ENCODE data around the gene NKD1. TPM values are rescaled to one million over a fixed set of nuclear protein-coding genes. Genes with fewer than 3 reads are reported as not detected.
A peak's percentile ranks its signal among the peaks of the same experiment; 100 is the strongest.

Gene NKD1
- total and polyA plus RNA-seq, 2 donors from 2014 or later = 1.1 to 9.9 TPM

DNA sequence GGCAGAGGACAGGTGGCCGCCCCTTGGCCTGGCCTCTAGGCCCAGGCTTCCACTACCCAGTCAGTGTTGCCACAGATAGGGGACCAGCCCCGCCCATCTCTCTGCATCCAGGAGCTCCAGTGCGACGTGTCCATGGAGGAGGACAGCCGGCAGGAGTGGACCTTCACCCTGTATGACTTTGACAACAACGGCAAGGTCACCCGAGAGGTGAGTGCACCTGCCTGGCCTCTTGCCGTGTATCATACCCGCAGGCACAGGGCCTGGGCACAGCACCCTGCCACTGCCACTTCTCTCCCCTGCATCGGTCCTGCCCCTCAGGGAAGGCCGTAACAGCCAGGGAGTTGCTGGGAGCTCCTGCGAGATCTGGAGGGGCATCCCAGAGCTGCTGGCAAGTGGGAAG lies 77.2 kb downstream of the NKD1 start:
- Histone ChIP-seq H3K9me3 (ENCODE audit: control insufficient read depth in 2 of 3, insufficient read depth in 1 of 3, low read length in 3 of 3) (no peaks in the 10 kb centered on the region), H3K4me3 (ENCODE audit: low read length in 3 of 3) (no peak overlapping the region), H3K27me3 (ENCODE audit: control insufficient read depth, insufficient read depth, low read length) (no peaks in the 10 kb centered on the region), H3K4me1 (ENCODE audit: control insufficient read depth in 2 of 3, insufficient read depth in 2 of 3, low read depth in 1 of 3, low read length in 3 of 3) (peaks cover 0 to 3% (median 0%) of the 10 kb centered on the region in 3 donors), H3K9ac (ENCODE audit: low read length in 3 of 3) (no peak overlapping the region), H3K36me3 (ENCODE audit: control insufficient read depth in 2 of 3, insufficient read depth in 3 of 3, low read length in 3 of 3) (no peaks in the 10 kb centered on the region), H3K27ac (ENCODE audit: low read depth in 2 of 2, low read length in 2 of 2) (no peak overlapping the region)
- TF ChIP-seq, protein P1, sequence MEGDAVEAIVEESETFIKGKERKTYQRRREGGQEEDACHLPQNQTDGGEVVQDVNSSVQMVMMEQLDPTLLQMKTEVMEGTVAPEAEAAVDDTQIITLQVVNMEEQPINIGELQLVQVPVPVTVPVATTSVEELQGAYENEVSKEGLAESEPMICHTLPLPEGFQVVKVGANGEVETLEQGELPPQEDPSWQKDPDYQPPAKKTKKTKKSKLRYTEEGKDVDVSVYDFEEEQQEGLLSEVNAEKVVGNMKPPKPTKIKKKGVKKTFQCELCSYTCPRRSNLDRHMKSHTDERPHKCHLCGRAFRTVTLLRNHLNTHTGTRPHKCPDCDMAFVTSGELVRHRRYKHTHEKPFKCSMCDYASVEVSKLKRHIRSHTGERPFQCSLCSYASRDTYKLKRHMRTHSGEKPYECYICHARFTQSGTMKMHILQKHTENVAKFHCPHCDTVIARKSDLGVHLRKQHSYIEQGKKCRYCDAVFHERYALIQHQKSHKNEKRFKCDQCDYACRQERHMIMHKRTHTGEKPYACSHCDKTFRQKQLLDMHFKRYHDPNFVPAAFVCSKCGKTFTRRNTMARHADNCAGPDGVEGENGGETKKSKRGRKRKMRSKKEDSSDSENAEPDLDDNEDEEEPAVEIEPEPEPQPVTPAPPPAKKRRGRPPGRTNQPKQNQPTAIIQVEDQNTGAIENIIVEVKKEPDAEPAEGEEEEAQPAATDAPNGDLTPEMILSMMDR (IDR thresholded peaks at IDR 0.05; ENCODE audit: borderline replicate concordance, extremely low read depth, insufficient read depth) = no peak
- DNase-seq = peak in 1 of 5 donors; percentile 49
- intact Hi-C loops (cut with DNase I) = no loop called here
- no peak for FAIRE-seq

DNA sequence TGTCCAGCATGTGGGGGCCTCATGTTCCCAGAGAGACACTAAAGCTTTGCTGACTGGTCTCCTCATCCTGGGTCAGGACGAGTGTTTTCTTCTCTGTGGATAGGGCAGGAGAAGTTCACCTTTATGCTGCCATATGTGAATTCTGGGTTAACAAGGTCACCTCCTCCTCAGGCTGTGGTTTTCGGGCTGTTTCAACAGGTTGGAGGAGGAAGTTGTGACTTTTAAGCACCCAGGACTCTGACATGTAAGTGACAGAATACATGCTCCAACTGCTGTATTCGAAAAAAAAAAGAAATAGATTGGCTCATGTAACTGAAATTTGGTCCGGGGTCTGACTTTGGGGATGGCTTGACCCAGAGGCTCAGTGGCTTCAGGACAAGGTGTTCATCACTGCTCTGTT lies 78.7 kb downstream of the NKD1 start:
- TF ChIP-seq, protein P1 (IDR thresholded peaks at IDR 0.05; ENCODE audit: borderline replicate concordance, extremely low read depth, insufficient read depth) = no peak
- Histone ChIP-seq H3K4me1 (ENCODE audit: control insufficient read depth in 2 of 3, insufficient read depth in 2 of 3, low read depth in 1 of 3, low read length in 3 of 3) (peaks cover 0 to 2% (median 0%) of the 10 kb centered on the region in 3 donors), H3K36me3 (ENCODE audit: control insufficient read depth in 2 of 3, insufficient read depth in 3 of 3, low read length in 3 of 3) (no peaks in the 10 kb centered on the region), H3K4me3 (ENCODE audit: low read length in 3 of 3) (no peak overlapping the region), H3K27me3 (ENCODE audit: control insufficient read depth, insufficient read depth, low read length) (no peaks in the 10 kb centered on the region), H3K27ac (ENCODE audit: low read depth in 2 of 2, low read length in 2 of 2) (no peak overlapping the region), H3K9ac (ENCODE audit: low read length in 3 of 3) (no peak overlapping the region), H3K9me3 (ENCODE audit: control insufficient read depth in 2 of 3, insufficient read depth in 1 of 3, low read length in 3 of 3) (no peaks in the 10 kb centered on the region)
- peak in 1 of 5 donors; percentile 0 for DNase-seq
- intact Hi-C loops (cut with DNase I) = no loop called here
- FAIRE-seq = no peak

DNA sequence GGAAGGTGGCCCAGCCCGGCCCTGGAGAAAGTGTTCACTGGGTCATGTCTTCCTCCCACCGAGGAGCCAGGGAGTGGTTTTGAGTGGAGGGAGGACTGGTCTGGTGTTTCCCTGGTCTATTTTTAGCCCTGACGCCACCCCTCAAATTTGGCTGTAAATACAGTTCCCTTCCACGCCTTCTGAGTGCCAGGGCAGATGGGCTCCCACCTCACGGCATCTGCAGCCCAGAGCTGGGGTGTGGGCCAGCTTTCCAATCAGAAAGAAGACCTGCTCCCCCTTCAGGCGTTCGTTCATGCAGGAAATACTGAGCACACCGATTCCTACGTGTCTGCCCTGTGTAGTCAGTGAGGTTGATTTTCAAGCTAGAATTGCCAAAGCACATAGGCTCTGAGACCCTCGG lies 79.2 kb downstream of the NKD1 start:
- TF ChIP-seq, protein P1 (IDR thresholded peaks at IDR 0.05; ENCODE audit: borderline replicate concordance, extremely low read depth, insufficient read depth) = no peak
- intact Hi-C loops (cut with DNase I) = no loop called here
- peaks cover 0 to 2% (median 0%) of the 10 kb centered on the region in 3 donors for H3K4me1 ChIP-seq (ENCODE audit: control insufficient read depth in 2 of 3, insufficient read depth in 2 of 3, low read depth in 1 of 3, low read length in 3 of 3)
- no peak overlapping the region for H3K27ac ChIP-seq (ENCODE audit: low read depth in 2 of 2, low read length in 2 of 2)
- H3K9ac ChIP-seq (ENCODE audit: low read length in 3 of 3) = no peak overlapping the region
- DNase-seq (peak; percentile 39 to 78 (median 66)), FAIRE-seq (no peak)
- H3K36me3 ChIP-seq (ENCODE audit: control insufficient read depth in 2 of 3, insufficient read depth in 3 of 3, low read length in 3 of 3) = no peaks in the 10 kb centered on the region
- H3K9me3 ChIP-seq (ENCODE audit: control insufficient read depth in 2 of 3, insufficient read depth in 1 of 3, low read length in 3 of 3) = no peaks in the 10 kb centered on the region
- H3K4me3 ChIP-seq (ENCODE audit: low read length in 3 of 3) = no peak overlapping the region
- H3K27me3 ChIP-seq (ENCODE audit: control insufficient read depth, insufficient read depth, low read length) = no peaks in the 10 kb centered on the region

Measured in kidney (tissue), 14 donors.